Activated T-helper 1 cell treated with Interleukin-2 at 50 U/mL for 16 hours (primary cell): ENCODE results near the gene SPOCK2.

Source experiments
- DNase-seq: peaks from one replicate; pipeline ENCODE4 v3.0.0-alpha.2; 2020; ENCODE audit warnings: low read depth

Gene SPOCK2

DNA sequence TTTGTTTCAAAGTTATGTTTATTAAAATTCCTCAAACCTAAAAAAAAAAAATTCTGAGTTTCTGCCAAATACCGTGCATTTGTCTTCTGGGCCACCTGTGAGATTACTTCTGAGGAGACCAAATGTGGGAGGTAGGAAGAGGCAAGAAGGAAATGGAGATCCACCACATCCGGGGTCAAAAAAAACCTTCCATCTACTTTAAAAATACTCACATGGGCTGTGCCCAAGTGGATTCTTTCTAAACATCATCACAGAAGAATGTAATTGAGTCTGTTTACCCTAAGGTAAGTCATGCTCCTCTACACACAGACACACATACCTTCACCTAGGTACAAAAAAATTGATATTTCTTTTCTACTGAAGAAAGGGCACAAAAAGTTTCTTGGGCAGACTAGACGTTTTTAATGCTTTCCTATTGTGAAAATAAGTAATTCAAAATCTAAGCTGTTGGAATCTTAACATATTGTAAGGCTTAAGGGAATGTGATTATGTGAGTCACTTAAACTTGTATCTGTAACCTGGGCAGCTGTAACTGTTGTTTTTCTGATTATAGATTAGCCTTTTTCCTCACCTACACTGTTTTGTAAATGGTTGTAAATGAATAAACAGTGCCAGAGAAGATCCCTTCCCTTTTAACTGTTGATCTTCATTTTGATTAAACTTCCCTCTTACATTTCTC is 19.1 kb upstream of the SPOCK2 start:
- no peak for DNase-seq

DNA sequence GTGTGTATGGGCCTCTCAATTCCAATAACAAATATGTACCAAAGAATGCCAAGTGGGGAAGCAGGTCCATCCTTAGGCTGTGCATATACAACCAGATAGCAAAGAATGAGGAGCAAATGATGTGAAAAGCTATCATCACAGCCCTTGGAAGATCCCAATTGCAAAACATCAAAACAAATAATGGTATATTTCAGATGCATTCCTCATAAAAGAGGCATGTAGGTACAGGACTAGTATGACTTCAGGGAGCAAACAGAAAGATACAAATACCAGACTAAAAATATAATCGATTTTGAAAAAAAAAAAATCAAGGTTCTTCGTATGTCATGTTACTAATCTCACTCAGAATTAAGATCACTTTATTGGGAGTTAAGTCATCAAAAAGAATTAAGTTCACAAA is 18.5 kb upstream of the SPOCK2 start:
- no peak for DNase-seq

DNA sequence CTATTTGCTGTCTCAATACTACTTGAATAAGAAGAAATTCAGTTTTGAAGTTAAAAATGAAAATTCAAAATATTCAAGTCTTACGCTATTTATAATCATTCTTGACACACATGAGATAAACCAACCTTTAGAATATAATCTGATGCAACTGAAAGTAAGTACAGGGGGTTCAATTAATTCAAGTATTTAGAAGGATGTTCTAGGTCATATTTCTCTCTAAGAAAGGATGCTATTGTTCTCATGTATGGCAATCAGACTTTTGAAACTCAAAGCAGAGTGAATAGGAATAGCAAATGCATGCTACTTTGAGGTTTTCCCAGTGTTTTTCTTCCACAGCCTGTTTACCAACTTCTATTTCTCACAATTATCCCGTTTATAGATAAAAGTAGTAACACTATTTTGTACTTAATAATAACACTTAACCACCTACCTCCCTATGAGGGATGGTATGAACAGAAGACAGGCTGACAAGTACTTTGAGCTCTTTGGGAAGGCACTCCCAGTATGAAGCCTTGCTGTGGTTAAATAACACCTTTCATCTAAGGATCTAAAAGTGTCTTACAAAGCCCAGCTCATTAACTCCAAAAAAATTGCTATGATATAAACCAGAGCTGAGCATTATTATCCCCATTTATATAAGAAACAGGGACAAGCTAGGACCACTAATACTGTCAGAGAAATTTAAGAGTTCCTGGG is 18.0 kb upstream of the SPOCK2 start:
- no peak for DNase-seq

DNA sequence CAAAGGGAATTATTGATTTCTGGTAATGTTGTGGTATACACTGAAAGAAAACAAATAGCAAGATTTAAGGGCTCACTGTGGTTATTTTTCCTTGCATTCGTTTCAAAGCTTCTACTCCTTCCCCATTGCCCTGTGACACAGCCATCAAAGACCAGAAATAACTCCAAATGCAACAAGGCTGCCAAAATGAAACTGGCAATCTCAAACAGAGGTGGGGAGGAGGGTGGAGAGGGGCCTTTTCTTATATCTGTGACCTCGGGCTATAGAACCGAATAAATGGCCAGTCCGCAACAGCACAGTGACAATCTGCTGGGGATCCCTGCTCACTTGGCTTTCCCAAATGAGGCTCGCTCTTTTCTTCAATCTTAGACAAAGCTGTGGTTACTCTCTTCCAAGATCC is 17.4 kb upstream of the SPOCK2 start:
- DNase-seq: no peak

DNA sequence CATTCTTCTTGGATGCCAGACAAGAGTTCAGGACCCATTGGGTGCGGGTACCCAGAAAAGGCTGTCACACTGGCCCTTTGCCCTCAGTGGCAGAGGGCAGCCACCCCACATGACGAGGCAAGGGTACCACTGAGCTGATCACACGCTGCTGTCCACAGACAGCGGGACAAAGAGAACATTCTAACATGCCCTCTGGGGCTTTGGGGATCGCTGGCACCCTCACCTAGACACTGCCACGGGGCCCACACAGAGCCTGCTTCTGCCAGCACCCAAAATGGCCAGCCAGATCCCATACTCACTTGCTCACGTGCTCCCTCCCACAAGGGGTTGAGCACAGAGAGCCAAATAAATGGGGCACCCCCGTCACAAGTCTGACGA is 16.7 kb upstream of the SPOCK2 start:
- no peak for DNase-seq

DNA sequence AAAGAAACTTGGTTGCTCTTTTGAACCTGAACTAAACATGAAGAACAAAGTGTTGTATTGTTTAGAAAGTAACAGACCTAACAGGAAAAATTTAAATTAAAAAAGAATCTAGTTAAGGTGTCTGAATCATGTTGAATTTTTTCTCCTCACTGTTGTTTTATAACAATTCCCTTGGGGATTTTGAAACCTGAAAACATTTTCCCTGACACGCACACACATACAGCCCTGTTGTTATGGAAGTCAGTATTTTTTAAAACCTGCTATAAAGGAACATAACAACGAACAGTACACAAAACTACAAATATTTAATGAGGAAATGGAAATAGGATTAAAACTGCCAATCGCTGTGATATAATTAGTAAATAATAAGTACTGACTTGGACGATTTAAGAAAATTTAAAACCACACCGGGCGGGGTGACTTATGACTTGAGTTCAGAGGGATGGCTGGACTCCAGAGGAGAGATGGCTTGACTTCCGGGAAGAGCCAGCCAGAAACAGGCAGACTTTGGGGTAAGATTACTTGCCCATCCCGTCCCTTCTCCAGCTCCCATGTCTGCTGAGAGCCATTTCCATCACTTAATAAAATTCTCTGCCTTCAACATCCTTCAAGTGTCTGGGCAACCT is 16.2 kb upstream of the SPOCK2 start:
- no peak for DNase-seq

DNA sequence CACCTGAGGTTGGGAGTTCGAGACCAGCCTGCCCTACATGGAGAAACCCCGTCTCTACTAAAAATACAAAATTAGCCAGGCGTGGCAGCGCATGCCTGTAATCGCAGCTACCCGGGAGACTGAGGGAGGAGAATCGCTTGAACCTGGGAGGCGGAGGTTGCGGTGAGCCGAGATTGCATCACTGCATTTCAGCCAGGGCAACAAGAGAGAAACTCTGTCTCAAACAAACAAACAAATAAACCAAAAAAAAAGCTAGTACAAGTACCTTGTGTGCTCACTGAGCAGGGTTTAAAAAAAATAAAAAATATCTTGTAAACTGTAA is 11.2 kb upstream of the SPOCK2 start:
- no peak for DNase-seq

DNA sequence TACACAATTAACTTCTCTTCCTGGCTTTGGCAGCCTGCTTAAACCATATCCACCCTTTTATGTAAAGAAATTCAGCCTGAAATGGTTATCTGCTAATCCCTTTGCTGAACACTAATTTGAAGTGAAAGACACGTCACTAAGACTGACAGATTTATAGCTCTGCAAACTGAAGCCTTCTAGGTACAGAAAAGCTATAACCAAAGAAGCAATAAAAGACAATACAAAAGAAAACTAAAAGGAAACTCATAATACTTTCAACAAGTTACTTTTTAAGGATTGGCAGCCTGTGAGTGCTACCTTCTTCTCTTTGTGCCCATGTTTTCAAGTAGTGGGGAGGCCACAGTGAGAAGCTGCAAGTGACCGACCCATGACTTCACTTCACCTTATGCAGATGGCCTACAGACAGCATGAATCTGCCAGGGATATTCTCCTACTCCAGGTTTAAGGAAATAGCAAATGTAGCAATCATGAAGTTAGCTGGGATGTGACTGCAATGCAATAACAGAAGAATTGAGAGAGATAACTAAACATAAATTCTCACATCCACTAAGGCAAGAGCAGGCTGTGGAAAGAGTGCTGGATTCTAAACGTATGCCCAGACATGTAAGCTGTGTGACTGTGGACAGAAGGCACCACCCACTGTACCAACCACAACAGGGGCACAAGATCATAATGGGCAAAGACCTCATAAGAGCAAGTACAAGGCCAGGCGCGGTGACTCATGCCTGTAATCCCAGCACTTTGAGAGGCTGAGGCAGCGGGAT is 10.7 kb upstream of the SPOCK2 start:
- DNase-seq: no peak

DNA sequence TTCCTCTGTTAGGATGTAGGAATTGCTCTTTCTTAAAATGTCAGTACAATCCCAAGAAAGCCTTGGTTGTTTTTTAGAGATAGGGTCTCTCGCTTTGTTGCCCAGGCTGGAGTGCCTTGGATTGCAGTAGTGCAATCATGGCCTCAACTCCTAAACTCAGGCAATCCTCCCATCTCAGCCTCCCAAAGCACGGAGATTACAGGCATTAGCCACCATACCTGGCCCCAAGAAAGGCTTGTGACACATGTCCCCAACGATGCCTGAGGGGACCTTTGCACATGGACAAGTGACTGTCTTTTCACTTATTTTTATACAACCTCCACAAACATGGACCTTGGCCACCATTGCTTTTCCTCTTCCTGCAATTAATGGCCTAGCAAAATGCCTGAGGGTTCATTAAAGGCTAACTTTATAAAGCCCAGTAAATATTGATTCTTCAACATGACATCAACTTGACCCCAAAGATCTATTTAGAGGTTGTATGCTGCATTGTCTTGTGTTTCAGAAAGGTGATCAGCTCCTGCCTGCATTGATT is 10.0 kb upstream of the SPOCK2 start:
- DNase-seq: no peak

DNA sequence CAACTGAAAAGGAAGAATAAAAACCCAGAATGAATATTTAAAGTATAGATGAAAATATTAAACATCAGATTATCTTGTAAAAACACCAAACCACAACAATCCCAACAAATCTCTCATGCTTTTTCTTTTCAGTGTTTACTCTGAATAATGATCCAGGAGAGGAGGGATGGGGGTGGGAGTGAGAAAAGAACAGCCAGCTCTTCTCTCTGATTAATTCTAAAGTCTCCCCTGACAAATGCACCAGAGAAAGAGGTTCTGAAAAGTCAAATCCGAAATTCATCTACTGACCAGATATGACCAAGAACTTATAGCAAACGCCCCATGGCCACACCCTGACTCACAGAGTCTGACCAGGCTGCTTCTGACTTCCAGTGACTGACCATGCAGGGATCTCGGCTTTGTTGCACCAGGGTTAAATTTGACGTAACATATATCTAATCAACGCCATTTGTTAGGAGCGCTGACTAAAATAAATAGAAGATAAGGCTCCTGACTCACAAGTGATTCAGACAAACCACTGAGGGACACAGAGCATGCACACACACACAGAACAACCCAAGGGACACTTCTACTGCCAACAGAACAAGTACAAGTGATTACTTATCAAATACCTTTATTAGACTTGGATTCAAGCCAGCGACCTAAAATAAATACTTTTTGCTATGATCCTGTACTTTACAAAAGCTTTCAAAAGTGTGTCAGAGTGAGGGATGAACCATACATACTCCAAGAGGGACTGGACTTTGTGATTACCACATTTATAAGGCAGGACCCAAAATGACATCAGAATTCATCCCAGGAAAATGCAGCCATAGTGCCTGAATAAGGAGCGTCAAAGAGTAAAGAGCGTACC is 9.3 kb upstream of the SPOCK2 start:
- no peak for DNase-seq

DNA sequence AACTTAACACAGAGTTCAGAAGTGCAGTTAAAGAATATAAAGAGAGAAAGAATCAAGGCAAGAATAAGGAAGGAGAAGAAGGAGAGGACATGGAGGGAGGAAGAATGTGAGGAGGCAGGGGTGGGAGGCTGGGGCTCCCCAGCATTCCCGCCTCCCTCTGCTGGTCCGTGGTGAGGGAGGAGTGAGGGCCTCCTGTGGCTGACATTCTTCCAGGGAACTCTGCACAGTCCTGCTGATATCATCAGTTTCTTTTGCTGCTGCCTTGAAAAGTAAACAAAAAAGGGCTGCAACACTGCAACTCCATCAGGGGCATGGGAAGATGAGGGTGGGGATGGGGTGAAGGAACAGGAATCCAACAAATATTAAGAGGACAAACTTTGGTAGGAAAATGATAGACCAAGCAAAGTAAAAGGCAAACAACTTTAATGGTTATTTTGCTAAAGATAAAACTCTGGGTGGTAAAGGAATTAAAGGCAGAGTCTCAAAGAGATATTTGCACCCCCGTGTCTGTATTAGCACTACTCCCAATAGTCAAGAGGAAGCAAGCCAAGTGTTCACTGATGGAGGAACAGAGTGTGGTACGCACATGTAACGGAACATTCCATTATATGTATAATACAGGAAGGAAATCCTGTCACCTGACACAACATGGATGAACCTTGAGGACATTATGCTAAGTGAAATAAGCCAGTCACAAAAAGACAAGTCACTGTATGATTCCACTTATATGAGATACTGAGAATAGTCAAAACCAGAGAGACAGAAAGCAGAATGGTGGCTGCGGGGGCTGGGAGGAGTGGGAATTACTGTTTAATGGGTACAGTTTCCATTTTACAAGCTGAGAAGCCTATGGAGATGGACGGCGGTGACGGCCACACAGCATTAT is 8.0 kb upstream of the SPOCK2 start:
- no peak for DNase-seq

DNA sequence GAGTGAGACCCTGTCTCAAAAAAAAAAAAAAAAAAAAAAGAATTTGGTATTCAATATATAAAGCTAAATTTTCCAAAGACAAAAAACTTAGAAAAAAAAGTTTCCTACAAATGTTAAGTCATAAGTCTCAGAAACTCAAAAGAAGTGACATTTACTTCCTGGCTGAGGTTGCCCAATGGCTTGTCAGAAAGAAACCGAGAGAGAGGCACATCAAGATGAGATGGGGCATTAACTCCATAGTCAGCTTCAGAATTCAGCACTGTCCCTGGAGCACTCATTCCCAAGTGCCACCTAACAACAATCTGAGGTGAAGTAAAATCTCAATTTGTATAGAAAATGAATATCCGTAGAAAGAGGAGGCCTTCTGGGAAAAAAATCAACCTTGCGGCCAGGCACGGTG is 6.8 kb upstream of the SPOCK2 start:
- no peak for DNase-seq

DNA sequence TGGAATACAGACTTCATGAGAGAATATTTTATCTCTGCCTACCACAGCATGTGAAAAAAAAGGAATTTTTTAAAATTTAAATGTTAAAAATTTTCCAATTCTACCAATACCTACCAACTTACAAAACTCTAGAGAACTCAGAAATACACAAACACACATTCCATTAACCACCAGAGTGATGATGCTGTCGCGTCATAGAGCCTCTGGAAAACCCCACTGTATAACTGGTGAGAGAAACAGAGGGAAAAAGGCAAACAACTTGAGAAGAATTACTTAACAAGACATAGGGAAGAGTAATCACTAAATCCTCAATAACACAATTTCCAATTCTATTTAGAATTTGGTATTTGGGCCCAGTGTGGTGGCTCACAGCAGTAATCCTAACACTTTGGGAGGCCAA is 6.2 kb upstream of the SPOCK2 start:
- no peak for DNase-seq

DNA sequence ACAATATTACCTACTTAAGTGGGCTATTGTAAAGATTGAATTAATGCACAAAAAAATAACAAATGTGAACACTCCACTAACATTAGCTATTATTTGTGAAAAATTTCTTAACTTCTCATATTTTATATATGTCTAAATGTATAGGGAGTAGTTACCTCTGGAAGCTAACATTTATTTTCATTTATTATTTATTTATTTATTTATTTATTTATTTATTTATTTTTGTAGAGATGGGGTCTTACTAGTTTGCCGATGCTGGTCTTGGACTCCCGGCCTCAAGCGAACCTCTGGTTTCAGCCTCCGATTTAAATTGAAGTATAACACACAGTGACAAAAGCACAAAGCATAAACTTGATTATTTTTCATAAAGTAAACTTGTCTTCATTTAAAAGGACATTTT is 5.1 kb upstream of the SPOCK2 start:
- no peak for DNase-seq

DNA sequence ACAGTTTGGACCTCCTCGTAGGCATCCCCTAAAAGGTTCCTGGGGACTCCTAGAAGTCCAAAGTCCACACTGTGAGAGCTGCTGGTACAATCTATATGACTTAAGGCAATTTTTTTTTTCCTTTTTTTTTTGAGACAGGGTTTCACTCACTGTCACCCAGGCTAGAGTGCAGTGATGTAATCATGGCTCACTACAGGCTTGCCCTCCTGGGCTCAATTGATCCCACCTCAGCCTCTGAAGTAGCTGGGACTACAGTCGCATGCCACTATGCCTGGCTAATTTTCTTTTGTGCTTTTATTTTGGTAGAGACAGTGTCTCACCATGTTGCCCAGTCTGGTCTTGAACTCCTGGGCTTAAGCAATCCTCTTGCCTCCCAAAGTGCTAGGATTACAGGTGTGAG is 4.6 kb upstream of the SPOCK2 start:
- no peak for DNase-seq

DNA sequence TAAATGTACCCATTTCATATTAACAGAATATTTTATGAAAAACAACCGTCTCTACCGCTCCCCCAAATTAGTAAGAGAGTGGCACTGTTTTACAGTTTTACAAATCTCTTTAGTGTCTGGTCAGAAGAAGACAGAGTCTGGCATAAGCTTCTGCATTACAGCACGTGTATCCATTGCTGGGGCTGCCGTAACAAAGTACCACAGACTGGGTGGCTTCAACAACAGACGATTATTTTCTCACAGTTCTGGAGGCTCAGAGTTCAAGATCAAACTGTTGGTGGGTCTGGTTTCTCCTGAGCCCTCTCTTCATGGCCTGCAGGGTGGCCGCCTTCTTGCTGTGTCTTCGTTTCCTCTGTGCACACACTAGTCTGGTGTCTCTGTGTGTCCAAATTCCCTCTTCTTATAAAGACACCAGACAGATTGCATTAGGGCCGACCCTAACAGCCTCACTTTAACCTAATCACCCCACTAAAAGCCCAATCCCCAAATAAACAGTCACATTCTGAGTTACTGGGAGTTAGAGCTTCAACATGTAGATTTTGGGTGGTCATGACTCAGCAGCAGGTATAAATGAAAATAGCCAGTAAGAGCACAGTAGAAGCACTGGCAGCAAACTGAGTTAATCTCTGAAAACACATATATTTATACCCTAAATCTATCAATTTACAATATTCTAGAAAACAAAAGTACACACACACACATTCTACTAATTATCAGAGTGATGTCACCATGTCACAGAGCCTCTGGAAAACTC is 4.0 kb upstream of the SPOCK2 start:
- DNase-seq: no peak

DNA sequence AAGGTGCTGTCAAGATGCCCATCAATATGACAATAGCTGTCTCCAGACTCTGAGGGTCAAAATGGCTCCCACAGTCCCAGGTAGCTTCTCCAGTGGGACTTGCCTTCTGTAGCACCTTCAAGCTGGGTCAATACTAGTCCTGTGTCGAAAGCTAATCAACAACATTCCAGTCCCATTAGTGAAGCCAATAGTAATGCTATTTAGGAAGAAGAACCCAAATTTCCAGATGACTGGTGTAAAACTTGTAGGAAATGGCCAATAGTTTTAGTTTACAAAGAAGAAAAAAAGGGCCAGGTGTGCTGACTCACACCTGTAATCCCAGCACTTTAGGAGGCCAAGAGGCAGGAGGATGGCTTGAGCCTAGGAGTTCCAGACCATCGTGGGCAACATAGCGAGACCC is 2.0 kb upstream of the SPOCK2 start:
- no peak for DNase-seq

DNA sequence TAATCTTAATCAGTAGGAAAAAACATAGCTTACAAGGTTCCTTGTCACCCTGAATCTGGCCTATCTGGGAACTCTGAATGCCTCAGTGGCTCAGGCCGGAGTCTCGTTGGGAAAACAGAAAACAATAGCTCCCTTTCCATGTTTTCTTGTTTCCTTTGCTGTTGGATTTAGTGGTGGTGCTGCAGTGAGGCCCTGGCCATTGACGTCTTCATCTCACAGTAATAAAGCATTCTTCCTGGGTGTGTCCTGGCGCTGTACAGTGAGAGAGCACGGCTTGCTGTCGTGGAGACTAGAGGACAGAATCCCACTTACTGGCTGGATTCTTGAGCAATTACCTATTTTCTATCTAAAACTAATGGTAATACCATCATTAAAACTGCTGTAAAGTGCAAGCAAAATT is 1.3 kb upstream of the SPOCK2 start:
- no peak for DNase-seq

DNA sequence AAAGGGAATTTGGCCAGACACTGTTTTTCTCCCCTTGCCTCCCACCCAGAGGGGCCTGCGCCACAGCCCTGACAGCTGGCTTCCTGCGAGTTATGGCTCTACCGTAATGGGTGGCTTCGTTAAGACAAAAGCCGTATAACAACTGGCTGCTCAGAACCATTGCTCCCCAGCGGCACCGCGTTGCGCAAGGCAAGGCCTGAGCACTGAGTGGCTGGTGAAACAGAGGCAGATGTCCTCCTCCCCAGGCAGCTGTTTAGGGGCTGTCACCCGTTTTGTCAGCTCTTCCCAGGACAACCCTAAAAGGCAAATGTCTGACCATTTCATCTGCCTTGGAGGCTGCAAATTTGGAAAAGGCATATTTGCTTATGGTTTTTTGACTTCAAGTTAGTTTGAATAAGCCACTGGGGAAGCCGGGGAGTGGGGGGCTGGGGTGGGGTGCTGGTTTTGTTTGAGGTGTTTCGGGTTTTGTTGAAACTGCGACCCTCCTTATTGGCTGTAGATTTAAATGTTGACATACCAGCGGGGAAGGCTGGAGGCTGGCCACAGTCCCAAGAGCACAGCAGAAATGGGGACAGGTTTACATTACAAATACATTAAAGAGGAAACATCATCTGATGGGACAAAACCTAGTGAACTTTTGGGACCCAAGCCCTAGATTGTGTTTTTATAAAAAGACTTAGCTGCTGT is 681 bp upstream of the SPOCK2 start:
- peak; percentile 42 for DNase-seq
